Activated T-helper 1 cell treated with anti-CD3 and anti-CD28 coated beads, Interleukin-12 subunit alpha, Interleukin-12 subunit beta, Interleukin-2, Interleukin-4 antibody, amounts not matched to agents 30 ng/mL and 10 ng/mL and 1 ng/mL, durations not matched to agents 14 hours and 24 hours and 36 hours (primary cell): ENCODE measurements around the gene C1orf198. TPM values are rescaled to one million over a fixed set of nuclear protein-coding genes. Genes with fewer than 3 reads are reported as not detected.

ENCODE experiments used
- DNase-seq: peaks from one replicate; pipeline ENCODE4 v3.0.0; 2021; ENCODE audit warnings: low spot score
- H3K27ac Mint-ChIP-seq: one replicate; pipeline ENCODE4 v1.8.0; 2021; ENCODE audit warnings: mild to moderate bottlenecking, mixed read lengths
- H3K27me3 Mint-ChIP-seq: one replicate; pipeline ENCODE4 v1.8.0; 2022; ENCODE audit warnings: mild to moderate bottlenecking, moderate library complexity, mixed read lengths; ENCODE audit not compliant: insufficient read depth
- H3K36me3 Mint-ChIP-seq: one replicate; pipeline ENCODE4 v1.8.0; 2021; ENCODE audit warnings: low read depth, mixed read lengths
- H3K4me1 Mint-ChIP-seq: one replicate; pipeline ENCODE4 v1.8.0; 2021; ENCODE audit warnings: low read depth, mixed read lengths
- H3K4me3 Mint-ChIP-seq: one replicate; pipeline ENCODE4 v1.8.0; 2021; ENCODE audit warnings: mild to moderate bottlenecking, moderate library complexity, mixed read lengths
- H3K9me3 Mint-ChIP-seq: one replicate; pipeline ENCODE4 v1.8.0; 2021; ENCODE audit warnings: mixed read lengths
- intact Hi-C: fragments of 100-400 bp; cut with micrococcal nuclease; formaldehyde crosslinking; loops from one replicate; pipeline ENCODE4 v1.15.1; 2024
- total RNA-seq: library from RNA; stranded (reverse); gene quantifications from 2 replicates; pipeline ENCODE4 v1.2.3, GENCODE V29; 2022

C1orf198 gene
- total RNA-seq, 1 donor from 2014 or later, result 14.6 TPM

DNA sequence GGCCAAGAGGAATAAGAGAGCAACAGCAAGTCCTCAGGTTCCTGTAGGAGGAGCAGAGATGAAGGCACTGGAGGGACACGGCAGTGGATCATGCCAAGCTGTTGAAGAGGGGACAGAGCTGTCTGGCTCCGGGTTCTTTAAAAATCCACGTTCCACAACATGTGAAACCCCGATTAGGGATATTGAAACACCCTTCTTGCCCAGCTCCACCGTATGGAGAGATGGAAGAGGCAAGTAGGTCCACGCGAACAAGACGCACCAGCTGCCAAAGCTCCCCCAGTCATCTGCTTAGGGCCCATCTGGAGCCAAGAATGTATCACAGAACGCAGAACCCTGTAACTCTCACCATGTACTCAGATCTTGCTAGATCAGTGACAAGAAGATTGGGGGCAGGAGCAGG lies 3.9 kb downstream of the C1orf198 start:
- Mint-ChIP-seq H3K4me3 (no peak overlapping the region), H3K4me1 (peaks cover 45% of the 10 kb centered on the region), H3K27me3 (peaks cover 17% of the 10 kb centered on the region), H3K27ac (no peak overlapping the region), H3K9me3 (no peaks in the 10 kb centered on the region), H3K36me3 (peaks cover 2% of the 10 kb centered on the region)
- no peak for DNase-seq
- intact Hi-C loops, result loop anchor here (10.0 kb wide), 2 partner anchors 560 to 1240 kb away; partner anchors contain the start of genes EGLN1, TAF5L and URB2

DNA sequence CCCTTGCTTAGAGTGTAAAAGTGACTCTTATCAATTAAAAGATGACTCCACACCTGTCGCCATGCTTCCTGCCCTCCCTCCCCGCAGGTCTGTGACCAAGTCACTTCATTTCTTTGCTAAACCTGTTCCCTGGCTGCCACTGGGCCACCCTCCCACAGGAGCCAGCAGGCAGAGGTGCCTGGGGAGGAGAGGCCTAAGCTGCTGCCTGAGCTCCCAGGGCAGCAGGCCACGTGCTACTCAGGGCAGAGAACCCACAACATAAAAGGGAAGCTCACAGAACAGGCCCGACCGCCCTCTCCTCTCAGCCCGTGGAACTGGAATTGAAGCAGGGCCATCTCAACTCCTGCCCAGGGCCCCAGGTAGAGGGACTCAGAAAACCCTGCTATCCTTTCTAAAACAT lies 4.9 kb downstream of the C1orf198 start:
- Mint-ChIP-seq H3K4me3 (no peak overlapping the region), H3K27ac (peak overlapping the region; percentile 75), H3K27me3 (peaks cover 13% of the 10 kb centered on the region), H3K36me3 (peaks cover 2% of the 10 kb centered on the region), H3K9me3 (no peaks in the 10 kb centered on the region), H3K4me1 (peaks cover 45% of the 10 kb centered on the region)
- no peak for DNase-seq
- intact Hi-C loops, result loop anchor here (10.0 kb wide), 2 partner anchors 561 to 1239 kb away; partner anchors contain the start of genes EGLN1, TAF5L and URB2

- Mint-ChIP-seq H3K36me3 (peaks cover 2% of the 10 kb centered on the region), H3K9me3 (no peaks in the 10 kb centered on the region), H3K27me3 (peaks cover 7% of the 10 kb centered on the region), H3K4me3 (no peak overlapping the region), H3K4me1 (peaks cover 38% of the 10 kb centered on the region), H3K27ac (peak overlapping the region; percentile 56)
- intact Hi-C loops, result loop anchor here (10.0 kb wide), 2 partner anchors 563 to 1237 kb away; partner anchors contain the start of genes EGLN1, TAF5L and URB2
- DNase-seq, result no peak
These were observed 6.2 kb downstream of the C1orf198 start for GRCh38 chr1:230861970-230862595.

DNA sequence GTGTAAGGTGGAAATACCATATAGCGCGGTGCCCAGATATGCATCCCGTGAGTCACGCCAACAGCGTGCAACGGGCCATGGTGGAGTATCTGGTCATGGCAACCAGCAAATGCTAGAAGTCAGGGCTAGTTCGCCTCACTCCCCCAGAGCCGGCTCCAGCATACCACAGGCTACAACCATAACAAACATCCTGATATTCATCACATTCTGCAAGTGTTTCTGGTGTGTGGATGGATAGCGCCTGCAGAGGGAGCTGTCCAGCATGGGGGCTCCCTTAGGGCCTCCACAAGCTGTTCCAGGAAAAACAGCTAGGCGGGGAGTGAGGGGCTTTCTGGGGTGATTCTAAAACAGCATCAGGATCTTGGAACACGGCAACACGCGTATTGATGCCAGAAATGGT lies 6.8 kb downstream of the C1orf198 start:
- intact Hi-C loops, result loop anchor here (10.0 kb wide), 2 partner anchors 563 to 1237 kb away; partner anchors contain the start of genes EGLN1, TAF5L and URB2
- Mint-ChIP-seq H3K27ac (no peak overlapping the region), H3K36me3 (peaks cover 2% of the 10 kb centered on the region), H3K9me3 (no peaks in the 10 kb centered on the region), H3K4me1 (peaks cover 32% of the 10 kb centered on the region), H3K4me3 (no peak overlapping the region), H3K27me3 (peaks cover 1% of the 10 kb centered on the region)
- DNase-seq, result no peak

GRCh38 chr1:230860617-230861384 lies 7.5 kb downstream of the C1orf198 start:
- peaks cover 28% of the 10 kb centered on the region for H3K4me1 Mint-ChIP-seq
- DNase-seq, result no peak
- no peak overlapping the region for H3K27ac Mint-ChIP-seq
- intact Hi-C loops, result loop anchor here (10.0 kb wide), 2 partner anchors 564 to 1236 kb away; partner anchors contain the start of genes EGLN1, TAF5L and URB2
- H3K36me3 Mint-ChIP-seq, result peaks cover 2% of the 10 kb centered on the region
- H3K9me3 Mint-ChIP-seq, result no peaks in the 10 kb centered on the region
- no peaks in the 10 kb centered on the region for H3K27me3 Mint-ChIP-seq
- H3K4me3 Mint-ChIP-seq, result no peak overlapping the region

- Mint-ChIP-seq H3K9me3 (no peaks in the 10 kb centered on the region), H3K27ac (no peak overlapping the region), H3K4me3 (no peak overlapping the region), H3K36me3 (peaks cover 2% of the 10 kb centered on the region), H3K4me1 (peaks cover 24% of the 10 kb centered on the region), H3K27me3 (no peaks in the 10 kb centered on the region)
- no peak for DNase-seq
- intact Hi-C loops, result no loop called here
These were observed 9.2 kb downstream of the C1orf198 start for GRCh38 chr1:230858918-230859729.

DNA sequence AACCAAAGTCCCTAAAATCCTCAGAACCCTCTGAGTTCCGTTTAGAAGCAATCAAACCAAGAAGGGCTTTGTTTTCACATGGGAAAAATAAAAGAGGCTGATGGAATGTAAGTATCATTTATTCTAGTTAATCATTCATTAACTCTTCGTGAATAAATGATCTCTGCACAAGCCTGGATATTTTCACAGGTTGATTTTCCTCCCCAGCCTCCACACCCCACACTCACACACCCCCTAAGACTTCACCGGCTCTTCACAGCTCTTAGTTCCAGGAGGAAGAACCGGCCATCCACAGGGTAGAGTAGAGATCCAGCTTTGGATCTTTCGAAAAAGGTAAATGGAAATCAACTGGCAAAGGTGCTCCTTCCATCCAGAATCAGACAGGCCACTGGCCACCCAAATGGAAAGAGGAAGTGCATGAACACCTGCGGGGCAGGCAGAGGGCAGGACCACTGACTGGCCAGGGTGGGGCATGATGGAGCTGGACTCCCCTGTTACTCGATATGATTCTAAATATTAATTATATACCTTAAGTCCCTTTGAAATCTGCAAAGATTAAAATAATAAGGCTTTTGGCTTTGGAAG lies 10.0 kb downstream of the C1orf198 start:
- H3K36me3 Mint-ChIP-seq, result peaks cover 2% of the 10 kb centered on the region
- intact Hi-C loops, result no loop called here
- H3K4me3 Mint-ChIP-seq, result no peak overlapping the region
- H3K4me1 Mint-ChIP-seq, result peaks cover 19% of the 10 kb centered on the region
- no peaks in the 10 kb centered on the region for H3K9me3 Mint-ChIP-seq
- no peak for DNase-seq
- H3K27ac Mint-ChIP-seq, result no peak overlapping the region
- H3K27me3 Mint-ChIP-seq, result no peaks in the 10 kb centered on the region

GRCh38 chr1:230857822-230858221 lies 10.5 kb downstream of the C1orf198 start:
- intact Hi-C loops, result no loop called here
- H3K27me3 Mint-ChIP-seq, result no peaks in the 10 kb centered on the region

GRCh38 chr1:230857077-230857476 lies 11.2 kb downstream of the C1orf198 start:
- intact Hi-C loops, result no loop called here
- H3K27ac Mint-ChIP-seq, result no peak overlapping the region
- no peak overlapping the region for H3K4me3 Mint-ChIP-seq

More at GRCh38 chr1:230857822-230858221, 10.5 kb downstream of the C1orf198 start:
- DNase-seq, result no peak
- H3K4me1 Mint-ChIP-seq, result peaks cover 14% of the 10 kb centered on the region
- H3K9me3 Mint-ChIP-seq, result no peaks in the 10 kb centered on the region
- no peak overlapping the region for H3K27ac Mint-ChIP-seq
- H3K36me3 Mint-ChIP-seq, result peaks cover 5% of the 10 kb centered on the region
- H3K4me3 Mint-ChIP-seq, result no peak overlapping the region

DNA sequence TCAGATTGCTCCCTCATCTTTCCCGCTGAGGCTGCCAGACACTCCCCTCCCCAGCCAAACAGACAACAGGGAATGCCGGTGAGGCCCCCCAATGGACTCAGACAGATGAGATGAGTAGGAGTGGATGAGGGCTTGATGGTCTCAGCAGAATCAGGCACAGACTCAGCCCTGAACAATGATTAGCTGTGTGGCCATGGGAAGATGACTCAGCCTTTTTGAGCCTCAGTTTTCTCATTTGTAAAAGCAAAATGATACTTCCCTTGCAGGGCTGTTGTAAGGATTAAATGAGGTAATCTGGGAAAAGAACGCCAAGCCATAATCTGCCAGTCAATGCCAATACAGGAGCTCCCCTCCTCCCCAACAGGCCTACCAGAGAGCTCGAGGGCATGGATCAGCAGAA lies 12.4 kb downstream of the C1orf198 start:
- H3K27me3 Mint-ChIP-seq, result no peaks in the 10 kb centered on the region
- DNase-seq, result no peak
- no peak overlapping the region for H3K27ac Mint-ChIP-seq
- peaks cover 7% of the 10 kb centered on the region for H3K4me1 Mint-ChIP-seq
- H3K9me3 Mint-ChIP-seq, result no peaks in the 10 kb centered on the region
- intact Hi-C loops, result no loop called here
- no peak overlapping the region for H3K4me3 Mint-ChIP-seq
- H3K36me3 Mint-ChIP-seq, result peaks cover 2% of the 10 kb centered on the region

More at GRCh38 chr1:230857077-230857476, 11.2 kb downstream of the C1orf198 start:
- peaks cover 7% of the 10 kb centered on the region for H3K4me1 Mint-ChIP-seq
- peaks cover 2% of the 10 kb centered on the region for H3K36me3 Mint-ChIP-seq
- no peaks in the 10 kb centered on the region for H3K9me3 Mint-ChIP-seq
- H3K27me3 Mint-ChIP-seq, result no peaks in the 10 kb centered on the region
- no peak for DNase-seq

- intact Hi-C loops, result no loop called here
- Mint-ChIP-seq H3K4me3 (no peak overlapping the region), H3K27me3 (no peaks in the 10 kb centered on the region)
These were observed 13.9 kb downstream of the C1orf198 start for GRCh38 chr1:230854423-230854822.

DNA sequence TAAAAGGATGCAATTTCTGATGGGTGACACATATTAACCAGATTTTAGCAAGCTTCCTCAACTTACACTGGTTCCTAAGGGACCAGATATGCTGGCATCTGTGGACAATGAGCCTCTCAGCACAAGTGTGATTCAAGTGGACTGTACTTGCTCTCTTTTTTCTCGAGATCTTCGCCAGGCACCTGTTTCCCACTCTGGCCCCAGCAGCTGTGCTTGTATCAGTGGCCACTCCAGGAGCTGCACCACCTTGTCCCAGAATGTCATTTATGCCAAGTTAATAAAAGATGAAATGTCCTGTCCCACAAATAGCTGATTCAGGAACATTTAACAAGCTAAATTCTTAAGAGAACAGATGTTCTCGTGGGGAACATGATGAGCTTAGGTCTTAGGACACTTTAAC lies 14.6 kb downstream of the C1orf198 start:
- no peak overlapping the region for H3K27ac Mint-ChIP-seq
- intact Hi-C loops, result no loop called here
- peaks cover 2% of the 10 kb centered on the region for H3K36me3 Mint-ChIP-seq
- DNase-seq, result no peak
- no peaks in the 10 kb centered on the region for H3K9me3 Mint-ChIP-seq
- no peaks in the 10 kb centered on the region for H3K4me1 Mint-ChIP-seq
- H3K4me3 Mint-ChIP-seq, result no peak overlapping the region
- no peaks in the 10 kb centered on the region for H3K27me3 Mint-ChIP-seq

More at GRCh38 chr1:230854423-230854822, 13.9 kb downstream of the C1orf198 start:
- Mint-ChIP-seq H3K4me1 (no peaks in the 10 kb centered on the region), H3K27ac (no peak overlapping the region), H3K36me3 (peaks cover 2% of the 10 kb centered on the region), H3K9me3 (no peaks in the 10 kb centered on the region)
- DNase-seq, result no peak
